ENCODE results near the gene MYORG.

Gene MYORG

DNA sequence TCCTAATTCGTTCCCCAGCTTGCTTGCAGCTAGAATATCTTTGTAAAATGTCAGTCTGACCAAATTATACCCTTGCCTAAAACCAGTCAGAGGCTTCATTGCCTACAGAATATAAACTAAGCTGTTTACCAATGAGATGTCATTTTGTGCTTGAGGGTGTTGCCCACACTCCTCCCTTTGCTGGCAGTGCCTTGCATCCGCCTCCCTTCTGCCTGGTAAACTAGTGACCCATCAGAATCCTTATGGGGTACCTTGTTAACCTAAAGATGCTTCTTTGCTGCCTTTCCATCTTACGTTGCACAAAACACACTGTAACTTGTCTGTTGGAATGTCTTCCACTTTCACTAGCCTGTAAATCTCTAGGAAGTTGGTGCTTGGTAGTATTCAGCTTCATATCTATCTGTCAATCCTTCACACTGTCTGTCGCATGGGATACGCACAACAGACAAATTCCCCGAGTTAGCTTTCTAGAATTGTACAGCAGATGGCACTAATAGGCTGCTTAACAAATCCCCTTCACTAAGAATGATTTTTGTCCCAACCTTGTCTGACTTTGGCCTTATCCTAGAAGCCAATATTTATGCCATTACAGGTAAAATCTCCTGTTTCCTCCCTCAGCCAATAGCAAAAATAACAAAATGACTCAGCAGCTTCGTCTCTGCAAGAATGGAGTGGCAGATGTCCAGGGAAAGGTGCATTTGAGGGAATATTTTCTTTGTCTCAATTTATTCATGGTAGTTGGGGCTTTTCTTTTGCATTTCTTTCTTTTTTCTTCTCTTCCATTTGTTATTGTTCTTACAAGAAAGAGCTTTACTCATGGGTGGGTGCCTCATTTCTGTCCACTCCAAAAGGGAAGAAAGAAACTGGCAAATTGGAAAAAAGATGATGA, 44.4 kb downstream of the MYORG start:
- DNase-seq, result no peak

DNA sequence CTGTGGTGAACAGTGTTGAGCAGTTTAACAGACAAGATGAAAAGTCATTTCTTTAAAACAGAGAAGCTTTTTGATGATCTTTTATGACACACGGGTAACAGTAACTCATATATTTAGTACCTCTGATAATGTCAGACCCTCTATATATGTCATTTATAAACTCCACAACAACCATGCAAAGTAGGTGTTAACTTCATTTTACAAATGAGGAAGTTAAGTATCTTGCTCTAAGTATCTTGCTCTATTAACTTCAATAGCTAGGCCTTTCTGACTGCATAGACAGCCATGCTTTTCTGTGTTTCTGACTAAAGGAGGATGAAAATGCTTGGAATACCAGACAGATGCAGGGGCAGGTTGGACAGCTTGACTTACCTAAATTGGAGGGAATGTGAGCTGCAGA, 45.5 kb downstream of the MYORG start:
- no peak for DNase-seq

DNA sequence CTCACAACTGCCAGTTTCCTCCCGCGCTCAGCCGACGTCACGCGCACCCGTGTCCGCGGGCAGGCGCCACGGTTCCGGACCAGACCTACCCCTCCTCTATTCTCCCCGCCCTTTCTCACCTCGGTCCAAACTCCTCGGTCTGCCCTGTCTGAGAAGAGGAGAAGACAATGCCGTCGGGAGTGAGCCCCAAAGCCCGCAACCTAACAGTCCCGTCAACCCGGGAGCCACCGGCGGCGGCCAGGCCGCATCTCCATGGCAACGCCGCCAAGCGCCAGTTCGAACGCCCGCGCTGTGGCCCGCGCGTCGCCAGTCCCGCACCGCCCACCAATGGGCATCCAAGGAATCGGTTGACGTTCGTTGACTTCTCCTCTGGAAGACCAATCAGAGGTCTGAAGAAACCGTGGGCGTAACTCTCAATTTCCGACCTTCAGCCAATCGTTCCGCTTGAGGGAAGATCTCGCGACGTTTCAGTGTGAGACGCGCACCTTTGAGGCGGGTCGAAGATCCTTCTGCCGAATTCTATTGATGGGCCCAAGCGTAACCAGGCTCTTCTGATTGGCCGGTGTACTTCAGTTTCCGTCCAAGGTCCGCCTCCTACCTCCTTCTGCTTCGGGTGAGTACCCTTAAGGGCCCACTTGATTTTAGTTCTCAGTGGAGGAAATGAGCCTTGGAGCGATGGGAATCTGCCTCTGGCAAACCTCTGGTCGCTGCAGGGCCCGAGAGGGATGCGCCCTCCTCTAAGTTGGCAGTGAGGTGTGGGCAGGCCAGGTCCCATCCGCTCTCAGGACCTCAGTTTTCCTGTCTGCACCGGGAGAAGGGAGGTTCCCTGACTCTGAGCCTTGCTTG, 47.5 kb downstream of the MYORG start, which contains the start of the genes KIF24 and NUDT2:
Gene KIF24 (minus strand): TSS at position 282 of the 846 bp plus-strand sequence. CDS start 17,922 bp downstream, outside the sequence.
Gene NUDT2 (plus strand): TSS at position 583 of the 846 bp plus-strand sequence. CDS start 9,471 bp downstream, outside the sequence.
- DNase-seq, result peak; percentile 89 to 92

DNA sequence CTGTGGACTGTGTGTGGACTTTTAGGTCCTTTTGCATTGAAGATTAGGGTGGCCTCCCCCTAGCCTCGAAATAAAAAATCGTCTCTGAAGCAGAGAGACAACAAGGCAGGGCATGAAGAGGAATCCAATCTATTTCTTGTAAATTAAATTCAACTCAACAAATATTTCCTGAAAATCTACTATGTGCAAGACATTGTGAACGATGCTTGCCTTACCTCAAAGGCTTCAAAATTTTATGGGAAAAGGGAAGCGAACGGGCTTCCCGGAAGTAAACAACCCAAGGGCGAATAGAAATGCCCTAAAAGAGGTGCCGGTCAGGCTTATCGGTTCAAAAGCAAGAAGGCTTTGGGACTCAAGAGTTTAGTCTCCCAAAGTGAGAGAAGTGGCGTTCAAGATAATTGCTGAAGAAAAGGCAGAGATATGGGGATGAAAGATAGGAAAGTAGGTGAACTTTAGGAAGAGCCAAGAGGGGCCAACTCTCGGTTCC, 48.2 kb downstream of the MYORG start:
- DNase-seq, result no peak

DNA sequence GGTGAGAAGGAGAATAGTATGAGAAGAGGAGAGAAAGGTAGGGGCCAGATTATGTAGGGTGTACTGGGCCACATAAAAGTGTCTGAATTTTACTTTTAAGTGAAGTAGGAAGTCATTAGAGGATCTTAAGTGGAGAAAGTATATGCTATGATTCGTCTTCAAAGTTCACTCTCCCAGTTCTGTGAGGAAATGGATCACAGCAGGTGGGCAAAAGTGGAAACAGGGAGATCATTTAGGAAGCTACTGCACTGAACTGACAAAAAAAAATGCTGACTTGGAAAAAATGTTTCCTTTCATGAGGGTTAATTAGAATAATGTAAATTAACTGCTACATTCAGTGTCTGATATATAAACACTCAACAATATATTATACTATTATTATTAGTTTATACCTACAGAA, 50.0 kb downstream of the MYORG start:
- no peak for DNase-seq

DNA sequence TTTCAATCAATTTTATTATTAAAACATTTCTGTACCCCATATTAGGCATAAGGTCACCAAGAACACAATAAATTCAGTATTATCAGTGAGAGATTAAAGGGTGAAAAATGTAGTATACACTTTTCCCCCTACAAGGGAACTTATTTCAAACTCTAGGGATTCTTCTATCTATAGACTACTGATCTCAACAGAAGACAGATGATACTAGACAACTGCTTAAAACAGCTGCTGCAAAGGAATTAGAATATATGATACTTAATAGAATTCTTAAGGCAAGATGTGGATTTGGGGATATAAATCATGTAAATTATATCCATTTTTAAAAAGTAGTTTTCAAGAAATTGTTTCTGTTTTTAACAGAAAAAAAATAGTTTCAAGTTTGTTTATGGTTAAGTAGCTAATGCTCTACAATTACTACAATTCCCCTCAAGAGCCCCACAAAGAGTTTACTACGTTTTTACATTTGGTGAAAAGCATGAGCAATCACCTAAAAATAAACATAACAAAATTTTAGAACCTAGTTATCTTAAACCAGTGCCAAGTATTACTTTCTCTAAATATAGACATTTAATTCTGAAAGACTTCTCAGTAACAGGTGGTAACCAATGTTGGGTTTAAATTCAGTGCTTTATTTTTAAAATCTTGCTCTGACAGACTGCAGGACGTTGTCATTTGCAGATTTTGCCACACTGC, 53.7 kb downstream of the MYORG start:
- no peak for DNase-seq

DNA sequence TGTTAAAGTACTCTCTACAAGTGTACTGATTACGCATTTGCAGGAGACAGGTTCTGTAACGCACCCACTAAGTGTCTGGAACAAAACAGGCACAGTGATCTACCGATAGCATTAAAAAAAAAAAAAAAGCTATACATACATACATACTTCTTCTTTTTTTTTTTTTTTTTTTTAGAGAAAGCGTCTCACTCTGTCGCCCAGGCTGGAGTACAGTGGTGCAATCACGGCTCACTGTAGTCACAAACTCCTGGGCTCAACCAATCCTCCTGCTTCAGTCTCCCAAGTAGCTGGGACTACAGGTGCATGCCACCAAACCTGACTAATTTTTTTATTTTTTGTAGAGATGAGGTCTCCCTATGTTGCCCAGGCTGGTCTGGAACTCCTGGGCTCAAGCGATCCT, 55.2 kb downstream of the MYORG start:
- DNase-seq, result no peak

DNA sequence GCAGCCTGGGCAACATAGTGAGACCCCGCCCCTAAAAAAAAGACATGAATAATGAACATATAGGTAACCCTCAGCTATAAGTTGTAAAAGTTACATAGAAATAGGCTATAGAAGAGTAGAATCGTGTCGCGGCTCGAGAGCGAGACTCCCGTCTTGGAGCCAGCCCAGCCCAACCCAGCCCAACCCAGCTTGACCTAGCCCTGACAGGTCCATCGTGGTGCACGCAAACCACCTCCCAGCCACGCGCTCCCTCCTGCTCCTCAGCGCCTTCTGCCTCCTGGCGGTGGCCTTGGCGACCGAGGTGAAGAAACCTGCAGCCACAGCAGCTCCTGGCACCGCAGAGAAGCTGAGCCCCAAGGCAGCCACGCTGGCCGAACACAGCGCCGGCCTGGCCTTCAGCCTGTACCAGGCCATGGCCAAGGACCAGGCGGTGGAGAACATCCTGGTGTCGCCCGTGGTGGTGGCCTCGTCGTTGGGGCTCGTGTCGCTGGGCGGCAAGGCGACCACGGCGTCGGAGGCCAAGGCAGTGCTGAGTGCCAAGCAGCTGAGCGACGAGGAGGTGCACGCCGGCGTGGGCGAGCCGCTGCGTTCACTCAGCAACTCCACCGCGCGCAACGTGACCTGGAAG, 58.4 kb downstream of the MYORG start:
- no peak for DNase-seq

DNA sequence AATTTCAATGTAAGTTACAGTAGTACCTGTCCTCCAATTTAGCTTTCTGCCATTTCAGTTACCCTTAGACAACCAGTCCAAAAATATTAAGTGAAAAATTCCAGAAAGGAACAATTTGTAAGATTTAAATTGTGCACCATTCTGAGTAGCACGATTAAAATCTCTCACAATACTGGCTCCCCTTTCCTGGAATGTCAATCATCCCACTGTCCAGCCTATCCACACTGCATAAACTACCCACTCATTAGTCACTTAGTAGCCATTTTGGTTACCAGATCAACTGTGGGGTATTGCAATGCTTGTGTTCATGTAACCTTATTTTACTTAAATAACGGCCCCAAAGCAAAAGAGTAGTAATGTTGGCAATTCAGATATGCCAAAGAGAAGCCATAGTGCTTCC, 59.3 kb downstream of the MYORG start:
- no peak for DNase-seq
